Measurements from ENCODE around the gene MGAT5. TPM values are rescaled to one million over a fixed set of nuclear protein-coding genes. Genes with fewer than 3 reads are reported as not detected.

The MGAT5 gene
- total RNA-seq, 4 donors from 2014 or later: 47.4 to 56.4 (median 50.3) TPM

DNA sequence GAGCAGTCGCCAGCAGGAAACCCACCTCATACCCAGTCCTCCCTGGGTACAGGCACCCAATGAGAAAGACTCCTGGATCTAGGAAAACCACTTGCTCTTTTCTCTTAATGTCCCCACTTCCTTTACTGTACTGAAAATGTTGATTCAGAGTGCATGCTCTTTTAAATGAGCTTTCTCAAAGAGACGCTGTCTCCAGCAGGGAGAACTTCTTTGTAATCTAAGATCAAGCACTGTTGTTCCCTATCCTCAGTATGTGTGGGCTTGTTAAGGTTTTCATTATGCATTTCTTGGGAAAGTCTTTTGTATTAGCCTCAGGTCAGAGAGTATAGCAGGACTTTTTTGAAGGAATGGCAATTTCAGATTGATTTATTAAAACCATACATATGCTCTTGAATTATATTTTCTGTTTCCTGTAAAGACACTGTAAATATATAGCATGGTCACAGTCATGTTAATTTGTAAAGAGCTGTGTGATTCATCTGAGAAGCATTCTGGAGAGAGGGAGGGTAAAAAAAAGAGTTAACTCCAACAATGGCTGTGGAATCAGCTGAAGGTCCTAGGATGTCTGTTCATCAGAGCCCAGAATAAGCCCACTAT, 178.1 kb downstream of the MGAT5 start:
- peaks cover 5 to 60% (median 42%) of the 10 kb centered on the region in 4 donors for H3K36me3 ChIP-seq
- H3K4me3 ChIP-seq: no peak overlapping the region
- no peaks in the 10 kb centered on the region for H3K4me1 ChIP-seq
- no peaks in the 10 kb centered on the region for H3K27me3 ChIP-seq
- no peak overlapping the region for H3K27ac ChIP-seq (replicated peaks in 1 of 4)
- TF ChIP-seq EP300 (IDR thresholded peaks at IDR 0.05): no peak
- TF ChIP-seq POLR2AphosphoS5 (IDR thresholded peaks at IDR 0.05): no peak
- TF ChIP-seq, protein P1, sequence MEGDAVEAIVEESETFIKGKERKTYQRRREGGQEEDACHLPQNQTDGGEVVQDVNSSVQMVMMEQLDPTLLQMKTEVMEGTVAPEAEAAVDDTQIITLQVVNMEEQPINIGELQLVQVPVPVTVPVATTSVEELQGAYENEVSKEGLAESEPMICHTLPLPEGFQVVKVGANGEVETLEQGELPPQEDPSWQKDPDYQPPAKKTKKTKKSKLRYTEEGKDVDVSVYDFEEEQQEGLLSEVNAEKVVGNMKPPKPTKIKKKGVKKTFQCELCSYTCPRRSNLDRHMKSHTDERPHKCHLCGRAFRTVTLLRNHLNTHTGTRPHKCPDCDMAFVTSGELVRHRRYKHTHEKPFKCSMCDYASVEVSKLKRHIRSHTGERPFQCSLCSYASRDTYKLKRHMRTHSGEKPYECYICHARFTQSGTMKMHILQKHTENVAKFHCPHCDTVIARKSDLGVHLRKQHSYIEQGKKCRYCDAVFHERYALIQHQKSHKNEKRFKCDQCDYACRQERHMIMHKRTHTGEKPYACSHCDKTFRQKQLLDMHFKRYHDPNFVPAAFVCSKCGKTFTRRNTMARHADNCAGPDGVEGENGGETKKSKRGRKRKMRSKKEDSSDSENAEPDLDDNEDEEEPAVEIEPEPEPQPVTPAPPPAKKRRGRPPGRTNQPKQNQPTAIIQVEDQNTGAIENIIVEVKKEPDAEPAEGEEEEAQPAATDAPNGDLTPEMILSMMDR (IDR thresholded peaks at IDR 0.05): no peak
- TF ChIP-seq POLR2A (IDR thresholded peaks at IDR 0.05; ENCODE audit: low read depth): no peak
- intact Hi-C loops (cut with DNase I): no loop called here
- H3K9me3 ChIP-seq: no peaks in the 10 kb centered on the region
- no peak for DNase-seq (ENCODE audit: extremely low spot score)
- 100% methylated on average over 2 of the region's 2 CpGs for WGBS

DNA sequence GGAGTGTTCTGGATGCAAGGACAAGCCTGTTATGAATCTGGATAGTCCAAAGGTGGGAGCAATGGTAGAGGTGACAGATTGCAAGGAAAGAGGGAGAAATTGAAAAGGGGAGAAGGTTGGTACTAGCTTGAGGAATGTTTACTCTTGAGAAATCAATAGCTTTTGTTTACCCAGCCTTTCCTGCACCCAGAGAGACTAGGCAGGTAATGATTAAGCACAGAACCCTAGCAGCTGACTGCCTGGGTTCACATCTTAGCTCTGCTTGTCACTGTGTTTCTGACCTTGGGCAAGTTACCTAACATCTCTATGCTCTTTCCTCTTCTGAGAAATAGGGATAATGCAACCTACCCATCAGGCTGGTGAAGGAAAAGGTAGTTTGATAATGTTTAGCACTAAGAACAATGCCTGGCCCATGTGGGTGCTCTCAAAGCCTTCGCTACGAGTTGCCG, 178.6 kb downstream of the MGAT5 start:
- no peaks in the 10 kb centered on the region for H3K4me1 ChIP-seq
- H3K36me3 ChIP-seq: peaks cover 5 to 59% (median 46%) of the 10 kb centered on the region in 4 donors
- TF ChIP-seq POLR2A (IDR thresholded peaks at IDR 0.05; ENCODE audit: low read depth): no peak
- no peak for TF ChIP-seq EP300 (IDR thresholded peaks at IDR 0.05)
- TF ChIP-seq POLR2AphosphoS5 (IDR thresholded peaks at IDR 0.05): no peak
- TF ChIP-seq, protein P1 (IDR thresholded peaks at IDR 0.05): no peak
- DNase-seq (ENCODE audit: extremely low spot score): no peak
- H3K9me3 ChIP-seq: no peaks in the 10 kb centered on the region
- H3K27ac ChIP-seq (replicated peaks in 1 of 4): no peak overlapping the region
- H3K4me3 ChIP-seq: no peak overlapping the region
- 100% methylated on average over 3 of the region's 3 CpGs for WGBS
- H3K27me3 ChIP-seq: no peaks in the 10 kb centered on the region
- intact Hi-C loops (cut with DNase I): no loop called here

DNA sequence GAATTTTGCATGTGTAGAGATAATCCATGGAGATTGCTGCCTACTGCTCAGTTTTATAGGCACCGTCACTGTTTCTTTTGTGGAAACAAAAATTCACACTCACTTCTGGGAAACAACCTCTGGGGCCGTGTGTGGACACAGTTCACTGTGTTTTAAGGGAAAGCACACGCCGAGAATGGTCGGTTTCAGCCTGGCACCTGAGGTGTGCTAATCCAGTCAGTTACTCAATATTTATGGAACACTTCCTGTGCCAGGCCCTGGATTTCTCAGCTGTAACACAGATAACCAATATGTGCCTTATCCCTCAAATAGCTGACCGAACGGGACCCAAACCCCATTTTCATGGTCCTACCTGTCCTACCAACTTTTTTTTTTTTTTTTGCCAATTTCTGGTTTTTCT, 179.6 kb downstream of the MGAT5 start:
- DNase-seq (ENCODE audit: extremely low spot score): no peak
- no peak overlapping the region for H3K27ac ChIP-seq (replicated peaks in 1 of 4)
- H3K9me3 ChIP-seq: no peaks in the 10 kb centered on the region
- no peaks in the 10 kb centered on the region for H3K4me1 ChIP-seq
- intact Hi-C loops (cut with DNase I): no loop called here
- no peak overlapping the region for H3K4me3 ChIP-seq
- TF ChIP-seq POLR2A (IDR thresholded peaks at IDR 0.05; ENCODE audit: low read depth) (no peak), POLR2AphosphoS5 (IDR thresholded peaks at IDR 0.05) (no peak), EP300 (IDR thresholded peaks at IDR 0.05) (no peak)
- TF ChIP-seq, protein P1 (IDR thresholded peaks at IDR 0.05): no peak
- H3K36me3 ChIP-seq: peaks cover 5 to 53% (median 42%) of the 10 kb centered on the region in 4 donors
- WGBS: 98% methylated on average over 7 of the region's 7 CpGs
- H3K27me3 ChIP-seq: no peaks in the 10 kb centered on the region

DNA sequence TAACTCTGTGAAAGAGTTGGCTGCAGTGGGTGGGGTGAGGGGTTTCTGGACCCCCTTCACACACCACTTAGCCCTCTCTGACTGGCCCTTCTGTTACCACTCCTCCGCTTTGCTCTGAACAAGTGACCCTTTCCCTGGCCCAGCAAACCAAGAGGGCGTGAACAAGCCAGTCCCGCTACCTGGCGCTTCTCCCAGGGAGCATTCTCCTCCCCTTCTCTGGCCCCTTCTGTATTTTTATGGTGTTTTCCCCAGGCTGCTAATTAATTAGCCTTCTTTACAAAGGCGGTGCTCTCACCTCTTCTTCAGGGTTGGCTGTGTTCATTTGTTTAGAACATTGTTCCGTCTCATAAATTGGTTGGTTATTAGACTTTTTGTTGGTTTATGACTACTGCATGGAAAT, 180.1 kb downstream of the MGAT5 start:
- DNase-seq (ENCODE audit: extremely low spot score): no peak
- Histone ChIP-seq H3K4me3 (no peak overlapping the region), H3K4me1 (no peaks in the 10 kb centered on the region), H3K27me3 (no peaks in the 10 kb centered on the region), H3K27ac (replicated peaks in 1 of 4) (no peak overlapping the region), H3K9me3 (no peaks in the 10 kb centered on the region), H3K36me3 (peaks cover 5 to 52% (median 42%) of the 10 kb centered on the region in 4 donors)
- TF ChIP-seq EP300 (IDR thresholded peaks at IDR 0.05): no peak
- TF ChIP-seq POLR2A (IDR thresholded peaks at IDR 0.05; ENCODE audit: low read depth): no peak
- no peak for TF ChIP-seq POLR2AphosphoS5 (IDR thresholded peaks at IDR 0.05)
- TF ChIP-seq, protein P1 (IDR thresholded peaks at IDR 0.05): no peak
- 100% methylated on average over 6 of the region's 6 CpGs for WGBS
- intact Hi-C loops (cut with DNase I): no loop called here

DNA sequence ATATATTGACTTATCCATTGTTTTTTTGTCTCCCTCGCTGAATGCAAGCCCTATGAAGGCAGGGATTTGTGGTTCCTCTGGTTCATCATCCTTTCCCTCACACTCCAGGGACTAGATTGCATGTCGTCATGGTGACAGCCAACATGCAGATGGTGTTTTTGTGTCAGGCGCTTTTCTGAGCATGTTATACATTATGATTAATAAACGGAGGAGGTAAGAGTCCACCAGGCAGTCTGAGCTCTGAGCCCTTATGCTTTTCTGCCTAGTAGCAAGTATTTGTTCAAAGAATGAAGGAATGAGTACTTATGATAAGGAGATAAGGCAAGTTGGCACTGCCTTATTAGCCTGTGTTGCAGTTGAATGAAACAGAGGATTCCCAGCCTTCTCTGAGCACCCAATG, 181.6 kb downstream of the MGAT5 start:
- 93% methylated on average over 4 of the region's 4 CpGs for WGBS
- Histone ChIP-seq H3K4me3 (no peak overlapping the region), H3K27me3 (no peaks in the 10 kb centered on the region), H3K9me3 (no peaks in the 10 kb centered on the region), H3K27ac (replicated peaks in 1 of 4) (no peak overlapping the region), H3K36me3 (peaks cover 5 to 55% (median 35%) of the 10 kb centered on the region in 4 donors), H3K4me1 (no peaks in the 10 kb centered on the region)
- intact Hi-C loops (cut with DNase I): no loop called here
- DNase-seq (ENCODE audit: extremely low spot score): no peak
- no peak for TF ChIP-seq POLR2AphosphoS5 (IDR thresholded peaks at IDR 0.05)
- TF ChIP-seq, protein P1 (IDR thresholded peaks at IDR 0.05): no peak
- TF ChIP-seq POLR2A (IDR thresholded peaks at IDR 0.05; ENCODE audit: low read depth): no peak
- no peak for TF ChIP-seq EP300 (IDR thresholded peaks at IDR 0.05)
